ENCODE results near the gene TGFBI. TPM values are rescaled to one million over a fixed set of nuclear protein-coding genes. Genes with fewer than 3 reads are reported as not detected.

TGFBI gene
- total RNA-seq, 4 donors from 2014 or later, result 19.6 to 55.9 (median 38.5) TPM

GRCh38 chr5:136073714-136074529, 45.1 kb downstream of the TGFBI start:
- DNase-seq, result no peak
- Histone ChIP-seq H3K9me3 (no peaks in the 10 kb centered on the region), H3K27me3 (no peaks in the 10 kb centered on the region), H3K4me3 (replicated peaks in 1 of 3) (no peak overlapping the region), H3K4me1 (no peaks in the 10 kb centered on the region), H3K27ac (no peak overlapping the region), H3K36me3 (no peaks in the 10 kb centered on the region)
- WGBS, 2 donors, result 88% methylated on average over 3 to 5 of the region's 5 CpGs
- intact Hi-C loops (cut with DNase I), result loop anchor here (10.0 kb wide), 1 partner anchor 129 kb away; no protein-coding TSS in a partner anchor
- no peak for TF ChIP-seq CTCF (IDR thresholded peaks at IDR 0.05)
- no peak for TF ChIP-seq POLR2A (IDR thresholded peaks at IDR 0.05)

GRCh38 chr5:136075466-136075891, 46.7 kb downstream of the TGFBI start:
- 89 to 100% methylated on average over 1 of the region's 1 CpG for WGBS, 2 donors
- DNase-seq, result no peak
- H3K9me3 ChIP-seq, result no peaks in the 10 kb centered on the region
- no peaks in the 10 kb centered on the region for H3K27me3 ChIP-seq
- no peaks in the 10 kb centered on the region for H3K4me1 ChIP-seq
- no peak overlapping the region for H3K4me3 ChIP-seq (replicated peaks in 1 of 3)
- TF ChIP-seq CTCF (IDR thresholded peaks at IDR 0.05), result no peak
- TF ChIP-seq POLR2A (IDR thresholded peaks at IDR 0.05), result no peak
- no peaks in the 10 kb centered on the region for H3K36me3 ChIP-seq
- no peak overlapping the region for H3K27ac ChIP-seq
- intact Hi-C loops (cut with DNase I), result loop anchor here (10.0 kb wide), 1 partner anchor 131 kb away; no protein-coding TSS in a partner anchor

- H3K27ac ChIP-seq, result no peak overlapping the region
- H3K27me3 ChIP-seq, result no peaks in the 10 kb centered on the region
- no peaks in the 10 kb centered on the region for H3K9me3 ChIP-seq
- WGBS, 2 donors, result 75 to 77% methylated on average over 6 of the region's 6 CpGs
- no peaks in the 10 kb centered on the region for H3K36me3 ChIP-seq
- no peaks in the 10 kb centered on the region for H3K4me1 ChIP-seq
- DNase-seq, result no peak
- intact Hi-C loops (cut with DNase I), result loop anchor here (10.0 kb wide), 1 partner anchor 131 kb away; no protein-coding TSS in a partner anchor
- H3K4me3 ChIP-seq (replicated peaks in 1 of 3), result no peak overlapping the region
- no peak for TF ChIP-seq POLR2A (IDR thresholded peaks at IDR 0.05)
- no peak for TF ChIP-seq CTCF (IDR thresholded peaks at IDR 0.05)
These were observed 47.3 kb downstream of the TGFBI start for GRCh38 chr5:136076067-136076466.

- intact Hi-C loops (cut with DNase I), result loop anchor here (10.0 kb wide), 1 partner anchor 132 kb away; no protein-coding TSS in a partner anchor
- WGBS, 2 donors, result 90 to 94% methylated on average over 4 of the region's 4 CpGs
- H3K9me3 ChIP-seq, result no peaks in the 10 kb centered on the region
- no peaks in the 10 kb centered on the region for H3K27me3 ChIP-seq
- TF ChIP-seq CTCF (IDR thresholded peaks at IDR 0.05), result no peak
- TF ChIP-seq POLR2A (IDR thresholded peaks at IDR 0.05), result no peak
- H3K36me3 ChIP-seq, result no peaks in the 10 kb centered on the region
- no peak overlapping the region for H3K27ac ChIP-seq
- DNase-seq, result no peak
- H3K4me3 ChIP-seq (replicated peaks in 1 of 3), result no peak overlapping the region
- no peaks in the 10 kb centered on the region for H3K4me1 ChIP-seq
These were observed 48.2 kb downstream of the TGFBI start for GRCh38 chr5:136076881-136077445.

Measured in thyroid gland (tissue), 4 donors.